B cell (primary cell): ENCODE measurements around the gene PRKCZ. TPM values are rescaled to one million over a fixed set of nuclear protein-coding genes. Genes with fewer than 3 reads are reported as not detected.

ENCODE experiments used
- ATAC-seq: fragments of 200-7000 bp; cut with Tn5 transposase; one replicate; pipeline ENCODE4 v1.10.0; 2021; ENCODE audit warnings: low read depth, mild to moderate bottlenecking, moderate number of reproducible peaks, moderate library complexity
- CTCF ChIA-PET: fragments of 350-600 bp; sonication (Branson Sonifier 250); formaldehyde crosslinking; loops from one replicate; lab custom pipeline; 2021; ENCODE audit warnings: antibody characterized with exemption, inconsistent platforms; lab: Charles Lee
- POLR2A ChIA-PET: fragments of 350-600 bp; sonication (Branson Sonifier 250); formaldehyde crosslinking; loops from one replicate; lab custom pipeline; 2021; ENCODE audit warnings: antibody characterized with exemption; lab: Charles Lee
- DNase-seq: peaks from one replicate; pipeline ENCODE4 v3.0.0; 2013
- H2AFZ ChIP-seq: 2 replicates; pipeline ENCODE4 v1.6.1; 2012; ENCODE audit warnings: mild to moderate bottlenecking, low read depth, low read length; ENCODE audit not compliant: insufficient read depth, poor library complexity, severe bottlenecking
- H3K27ac ChIP-seq, 2 donors: 1 replicate in 1 of 2; 2 replicates in 1 of 2; pipeline ENCODE4 v1.5.1; 2012 to 2013; ENCODE audit warnings: low read length in 2 of 2, mild to moderate bottlenecking in 2 of 2, moderate library complexity in 1 of 2
- H3K27me3 ChIP-seq, 4 experiments: fragments of 200-600 bp in 1 of 4; sonication (generic) in 1 of 4; replicated peaks in 1 of 4; 1 replicate in 2 of 4; 2 replicates in 2 of 4; pipeline versions ENCODE4 v1.6.1 to v1.7.0; 2013 to 2016; ENCODE audit warnings: low read length in 3 of 4, mild to moderate bottlenecking in 2 of 4, mixed read lengths in 1 of 4, moderate library complexity in 1 of 4; ENCODE audit not compliant: insufficient read depth in 4 of 4, control insufficient read depth in 3 of 4; ENCODE audit errors: control extremely low read depth in 1 of 4
- H3K36me3 ChIP-seq, 2 experiments: replicated peaks in 1 of 2; 1 replicate in 1 of 2; 2 replicates in 1 of 2; pipeline versions ENCODE4 v1.6.1 to v1.7.1; 2013; ENCODE audit warnings: low read length in 1 of 2; ENCODE audit not compliant: insufficient read depth in 2 of 2, control insufficient read depth in 1 of 2; ENCODE audit errors: control extremely low read depth in 1 of 2, extremely low read depth in 1 of 2
- H3K4me1 ChIP-seq, 2 donors: fragments of 200-600 bp in 1 of 2; sonication (generic) in 1 of 2; 1 replicate in 1 of 2; 2 replicates in 1 of 2; pipeline versions ENCODE4 v1.5.1 to v1.6.1; 2013 to 2017; ENCODE audit warnings: low read length in 2 of 2; ENCODE audit not compliant: control insufficient read depth in 2 of 2, insufficient read depth in 2 of 2
- H3K4me2 ChIP-seq: replicated peaks from 2 replicates; pipeline ENCODE3; 2012; ENCODE audit warnings: mild to moderate bottlenecking, low read depth, low read length; ENCODE audit not compliant: poor library complexity, severe bottlenecking
- H3K4me3 ChIP-seq, 5 experiments: fragments of 200-600 bp in 1 of 5; sonication (generic) in 1 of 5; 1 replicate in 3 of 5; 2 replicates in 2 of 5; pipeline versions ENCODE4 v1.5.1 to v1.7.0; 2011 to 2016; ENCODE audit warnings: low read length in 4 of 5, mild to moderate bottlenecking in 4 of 5, low read depth in 2 of 5, control low read depth in 1 of 5, moderate library complexity in 1 of 5; ENCODE audit not compliant: insufficient read depth in 1 of 5; ENCODE audit errors: control extremely low read depth in 1 of 5, extremely low read depth in 1 of 5
- H3K79me2 ChIP-seq: fragments of 200-600 bp; sonication (generic); one replicate; pipeline ENCODE4 v1.6.0; 2016; ENCODE audit warnings: low read length; ENCODE audit not compliant: control insufficient read depth, insufficient read depth
- H3K9ac ChIP-seq: fragments of 200-600 bp; sonication (generic); 2 replicates; pipeline ENCODE4 v1.6.1; 2017; ENCODE audit warnings: mild to moderate bottlenecking, low read length, moderate library complexity
- H3K9me3 ChIP-seq, 3 donors: one replicate each; pipeline versions ENCODE4 v1.6.1 to v1.7.1; 2013; ENCODE audit warnings: low read length in 2 of 3; ENCODE audit not compliant: control insufficient read depth in 2 of 3, insufficient read depth in 1 of 3; ENCODE audit errors: control extremely low read depth in 1 of 3
- H4K20me1 ChIP-seq: 2 replicates; pipeline ENCODE4 v1.6.0; 2012; ENCODE audit warnings: mild to moderate bottlenecking, low read length; ENCODE audit not compliant: insufficient read depth, control insufficient read depth, poor library complexity, severe bottlenecking
- H3K27ac Mint-ChIP-seq: one replicate; pipeline ENCODE4 v1.8.0; 2021; ENCODE audit warnings: mixed read lengths
- H3K27me3 Mint-ChIP-seq: one replicate; pipeline ENCODE4 v1.8.0; 2021; ENCODE audit warnings: mixed read lengths
- H3K4me1 Mint-ChIP-seq: one replicate; pipeline ENCODE4 v1.8.0; 2021; ENCODE audit warnings: mixed read lengths
- H3K4me3 Mint-ChIP-seq: one replicate; pipeline ENCODE4 v1.8.0; 2021; ENCODE audit warnings: mixed read lengths
- H3K9me3 Mint-ChIP-seq: one replicate; pipeline ENCODE4 v1.8.0; 2022; ENCODE audit warnings: mixed read lengths; ENCODE audit not compliant: insufficient read depth
- CTCF ChIP-seq: fragments of 200-600 bp; IDR thresholded peaks from one replicate; pipeline ENCODE4 v1.8.0; 2022; ENCODE audit warnings: antibody characterized with exemption, mild to moderate bottlenecking
- EZH2 ChIP-seq: IDR thresholded peaks from 2 replicates; pipeline ENCODE4 v1.6.1; 2012; ENCODE audit warnings: borderline replicate concordance, low read depth, mild to moderate bottlenecking, moderate library complexity, low read length; ENCODE audit not compliant: insufficient read depth, poor library complexity, severe bottlenecking
- WGBS: methylation state at CpG from one replicate; pipeline ENCODE4 v1.1.5; 2013; ENCODE audit warnings: missing lambda C conversion rate; ENCODE audit not compliant: insufficient coverage; 5-methylcytosine and 5-hydroxymethylcytosine counted together
- intact Hi-C: fragments of 100-400 bp; cut with micrococcal nuclease; formaldehyde crosslinking; loops from one replicate; pipeline ENCODE4 v1.10.0; 2022
- polyA plus RNA-seq: library from polyadenylated mRNA; depleted of rRNA; stranded (reverse); fragments of >200 nt; gene quantifications from 2 replicates; pipeline ENCODE4 v1.2.3, GENCODE V29; 2012
- total RNA-seq, 2 donors: library from RNA; stranded (reverse); fragments of 120-200 nt in 1 of 2; gene quantifications; 1 replicate in 1 of 2; 2 replicates in 1 of 2; pipeline versions ENCODE4 v1.2.3 to v1.2.4, GENCODE V29; 2013 to 2022

PRKCZ gene
- total and polyA plus RNA-seq, 2 donors (not counting 1 experiment from before 2014, with no cell fraction given) = 17.9 to 53.2 TPM

- H3K36me3 ChIP-seq = peaks cover 0 to 2% of the 10 kb centered on the region in 2 experiments
- no peak overlapping the region for H3K4me3 ChIP-seq
- intact Hi-C loops = no loop called here
- no peaks in the 10 kb centered on the region for H3K27me3 ChIP-seq
- Mint-ChIP-seq H3K27me3 (no peaks in the 10 kb centered on the region), H3K4me3 (no peak overlapping the region), H3K27ac (peak overlapping the region; percentile 7), H3K9me3 (peaks cover 12% of the 10 kb centered on the region), H3K4me1 (no peaks in the 10 kb centered on the region)
- no peak overlapping the region for H3K4me2 ChIP-seq
- H3K27ac ChIP-seq = no peak overlapping the region
- peaks cover 28% of the 10 kb centered on the region for H3K79me2 ChIP-seq
- DNase-seq = no peak
- TF ChIP-seq EZH2 (no peak), CTCF (no peak)
- no peak for ATAC-seq
- 98% methylated on average over 13 of the region's 16 CpGs for WGBS
- no peak overlapping the region for H2AFZ ChIP-seq
- no peaks in the 10 kb centered on the region for H3K4me1 ChIP-seq
- POLR2A ChIA-PET = no interaction called here
- CTCF ChIA-PET = no interaction called here
- H4K20me1 ChIP-seq = peaks cover 18% of the 10 kb centered on the region
- peaks cover 0 to 53% (median 23%) of the 10 kb centered on the region in 3 donors for H3K9me3 ChIP-seq
- no peak overlapping the region for H3K9ac ChIP-seq
These were observed 29.9 kb downstream of the PRKCZ start for GRCh38 chr1:2080140-2080539.

DNA sequence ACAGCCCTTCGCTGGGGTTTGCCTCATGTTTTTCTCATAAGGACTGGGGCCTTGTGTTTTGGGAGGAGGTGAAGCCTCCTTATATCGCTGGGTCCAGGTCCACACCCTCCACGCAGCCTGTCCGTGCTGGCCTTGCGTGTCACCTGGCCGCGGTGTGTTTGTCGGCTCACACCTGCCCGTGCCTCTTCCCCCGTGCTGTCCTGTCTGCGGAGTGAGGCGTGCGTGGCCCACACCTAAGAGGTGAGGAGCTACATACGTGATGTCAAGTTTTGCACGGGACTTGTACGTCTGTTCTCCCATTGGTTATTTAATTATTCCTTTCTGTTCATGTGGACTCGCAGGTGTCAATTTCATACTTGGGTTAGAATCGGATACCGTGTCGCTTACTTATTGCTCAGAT is 30.7 kb downstream of the PRKCZ start:
- H2AFZ ChIP-seq = no peak overlapping the region
- no peaks in the 10 kb centered on the region for H3K4me1 ChIP-seq
- ChIA-PET POLR2A (no interaction called here), CTCF (interaction anchor here (1.3 kb wide), 1 partner anchor 93 kb away, joined by 3 read pairs; no protein-coding TSS in a partner anchor)
- H3K79me2 ChIP-seq = peaks cover 27% of the 10 kb centered on the region
- H3K4me3 Mint-ChIP-seq = no peak overlapping the region
- H3K27me3 Mint-ChIP-seq = no peaks in the 10 kb centered on the region
- H3K9ac ChIP-seq = no peak overlapping the region
- H4K20me1 ChIP-seq = peaks cover 18% of the 10 kb centered on the region
- TF ChIP-seq CTCF = no peak
- TF ChIP-seq EZH2 = no peak
- no peak overlapping the region for H3K27ac ChIP-seq
- WGBS = 99% methylated on average over 20 of the region's 20 CpGs
- DNase-seq = no peak
- H3K9me3 ChIP-seq = peaks cover 0 to 48% (median 23%) of the 10 kb centered on the region in 3 donors
- peaks cover 0 to 2% of the 10 kb centered on the region in 2 experiments for H3K36me3 ChIP-seq
- ATAC-seq = no peak
- H3K4me3 ChIP-seq = no peak overlapping the region
- no peaks in the 10 kb centered on the region for H3K27me3 ChIP-seq
- peaks cover 12% of the 10 kb centered on the region for H3K9me3 Mint-ChIP-seq
- intact Hi-C loops = no loop called here
- H3K4me1 Mint-ChIP-seq = no peaks in the 10 kb centered on the region
- no peak overlapping the region for H3K4me2 ChIP-seq
- H3K27ac Mint-ChIP-seq = no peak overlapping the region
